Gastrocnemius medialis (tissue), 4 donors: ENCODE measurements around the gene MISP. TPM values are rescaled to one million over a fixed set of nuclear protein-coding genes. Genes with fewer than 3 reads are reported as not detected.

Experiments used
- ATAC-seq, 2 donors: fragments of 150-250 bp; one replicate each; pipeline ENCODE4 v1.9.1; 2016
- DNase-seq, 2 donors: peaks; one replicate each; pipeline ENCODE4 v3.0.0-alpha.2; 2019
- H3K27ac ChIP-seq, 4 donors: fragments of 200-600 bp; sonication (generic); 1 replicate in 1 of 4; 2 replicates in 3 of 4; pipeline ENCODE4 v1.5.1; 2016 to 2018; ENCODE audit warnings: mild to moderate bottlenecking in 2 of 4, moderate library complexity in 1 of 4
- H3K27me3 ChIP-seq, 3 donors: fragments of 200-600 bp; sonication (generic) in 2 of 3; 1 replicate in 1 of 3; 2 replicates in 2 of 3; pipeline versions ENCODE4 v1.5.1 to v1.6.0; 2016 to 2019; ENCODE audit warnings: mild to moderate bottlenecking in 1 of 3, moderate library complexity in 1 of 3
- H3K36me3 ChIP-seq, 2 donors: fragments of 200-600 bp; sonication (generic) in 1 of 2; one replicate each; pipeline ENCODE4 v1.5.1; 2017 to 2018
- H3K4me1 ChIP-seq, 2 donors: fragments of 200-600 bp; sonication (generic) in 1 of 2; one replicate each; pipeline ENCODE4 v1.5.1; 2016 to 2017; ENCODE audit warnings: mild to moderate bottlenecking in 2 of 2
- H3K4me3 ChIP-seq, 4 donors: fragments of 200-600 bp; sonication (generic) in 3 of 4; 1 replicate in 1 of 4; 2 replicates in 3 of 4; pipeline ENCODE4 v1.5.1; 2016 to 2019; ENCODE audit warnings: mild to moderate bottlenecking in 2 of 4
- H3K9me3 ChIP-seq, 3 donors: fragments of 200-600 bp; sonication (generic) in 2 of 3; 1 replicate in 1 of 3; 2 replicates in 2 of 3; pipeline ENCODE4 v1.5.1; 2016 to 2019
- POLR2A ChIP-seq, 2 donors: fragments of 450-650 bp; IDR thresholded peaks; one replicate each; pipeline ENCODE4 v1.6.1; 2017; ENCODE audit warnings: antibody characterized with exemption in 2 of 2, mild to moderate bottlenecking in 2 of 2, moderate library complexity in 2 of 2
- in situ Hi-C, 4 donors: fragments of 200-750 bp; cut with MboI; loops; one replicate each; pipeline versions ENCODE4 v1.15.0 to v1.8.0; 2017; ENCODE audit warnings: low sequenced_read_pairs in 4 of 4
- intact Hi-C: fragments of 100-400 bp; cut with DNase I; formaldehyde crosslinking; loops from one replicate; pipeline ENCODE4 v1.15.1; 2023; ENCODE audit warnings: low total_unique reads
- total RNA-seq, 4 donors: library from RNA; depleted of rRNA; stranded (reverse); fragments of >200 nt; gene quantifications; one replicate each; pipeline versions ENCODE4 v1.1.0 to v1.2.3, GENCODE V29; 2016
- TF ChIP-seq, protein P1 (sequence below), 5 experiments: fragments of 450-650 bp in 3 of 5; fragments of 200-600 bp in 2 of 5; sonication (generic) in 2 of 5; IDR thresholded peaks in 4 of 5; conservative IDR thresholded peaks in 1 of 5; 1 replicate in 4 of 5; 2 replicates in 1 of 5; pipeline ENCODE4 v1.5.1; 2016 to 2019; ENCODE audit warnings: antibody characterized with exemption in 5 of 5, mild to moderate bottlenecking in 3 of 5, moderate library complexity in 3 of 5

MISP gene
- total RNA-seq, 4 donors from 2014 or later: 1.2 TPM; not detected in 3

DNA sequence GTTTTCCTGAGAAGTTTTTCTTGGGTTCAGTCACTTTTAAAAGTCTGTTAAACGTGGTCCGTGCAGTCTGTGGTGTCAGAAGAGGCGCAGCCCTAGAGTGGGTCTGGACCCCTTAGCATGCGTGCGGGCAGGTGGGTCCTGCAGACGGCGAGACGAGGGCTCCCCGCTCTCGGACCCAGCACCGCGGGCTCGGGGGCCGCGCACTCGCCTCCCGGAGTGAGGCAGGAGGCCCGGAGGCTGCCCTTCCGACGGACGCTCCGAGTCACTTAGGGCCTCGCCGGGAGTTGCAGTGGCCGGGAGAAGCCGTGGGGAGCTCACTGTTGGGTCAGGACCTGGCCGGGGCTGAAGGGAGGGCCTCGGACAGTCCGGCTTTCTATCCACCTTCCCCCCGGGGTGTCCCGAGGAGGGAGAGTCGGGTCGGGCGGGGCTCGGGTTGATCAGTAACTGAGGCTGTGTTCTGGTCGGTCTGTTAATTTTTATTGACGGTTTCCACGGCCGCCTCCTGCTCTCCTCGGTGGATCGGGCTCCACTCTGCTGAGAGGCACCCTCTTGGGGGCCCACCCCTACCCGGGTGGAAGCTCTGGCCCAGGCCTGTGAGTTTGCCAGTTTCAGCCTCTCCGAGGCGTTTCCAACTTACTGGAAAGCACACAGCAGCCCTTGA lies 47.6 kb downstream of the MISP start:
- no peak for DNase-seq
- TF ChIP-seq, protein P1, sequence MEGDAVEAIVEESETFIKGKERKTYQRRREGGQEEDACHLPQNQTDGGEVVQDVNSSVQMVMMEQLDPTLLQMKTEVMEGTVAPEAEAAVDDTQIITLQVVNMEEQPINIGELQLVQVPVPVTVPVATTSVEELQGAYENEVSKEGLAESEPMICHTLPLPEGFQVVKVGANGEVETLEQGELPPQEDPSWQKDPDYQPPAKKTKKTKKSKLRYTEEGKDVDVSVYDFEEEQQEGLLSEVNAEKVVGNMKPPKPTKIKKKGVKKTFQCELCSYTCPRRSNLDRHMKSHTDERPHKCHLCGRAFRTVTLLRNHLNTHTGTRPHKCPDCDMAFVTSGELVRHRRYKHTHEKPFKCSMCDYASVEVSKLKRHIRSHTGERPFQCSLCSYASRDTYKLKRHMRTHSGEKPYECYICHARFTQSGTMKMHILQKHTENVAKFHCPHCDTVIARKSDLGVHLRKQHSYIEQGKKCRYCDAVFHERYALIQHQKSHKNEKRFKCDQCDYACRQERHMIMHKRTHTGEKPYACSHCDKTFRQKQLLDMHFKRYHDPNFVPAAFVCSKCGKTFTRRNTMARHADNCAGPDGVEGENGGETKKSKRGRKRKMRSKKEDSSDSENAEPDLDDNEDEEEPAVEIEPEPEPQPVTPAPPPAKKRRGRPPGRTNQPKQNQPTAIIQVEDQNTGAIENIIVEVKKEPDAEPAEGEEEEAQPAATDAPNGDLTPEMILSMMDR (IDR thresholded peaks at IDR 0.05 in 4 of 5, conservative IDR thresholded peaks at IDR 0.05 in 1 of 5): no peak
- no peak for TF ChIP-seq POLR2A (IDR thresholded peaks at IDR 0.05)
- Histone ChIP-seq H3K27ac (peak overlapping the region; percentile 75 to 99 (median 90)), H3K4me1 (peaks cover 64 to 67% of the 10 kb centered on the region in 2 donors), H3K27me3 (no peaks in the 10 kb centered on the region), H3K36me3 (no peaks in the 10 kb centered on the region), H3K9me3 (no peaks in the 10 kb centered on the region), H3K4me3 (peak overlapping the region; percentile 79 to 96 (median 87))
- intact Hi-C loops: loop anchor here (5.0 to 10.0 kb wide), 3 partner anchors 136 to 476 kb away; partner anchors contain the start of genes FAM174C, POLRMT and RNF126
- ATAC-seq: no peak
- in situ Hi-C loops: no loop called here

DNA sequence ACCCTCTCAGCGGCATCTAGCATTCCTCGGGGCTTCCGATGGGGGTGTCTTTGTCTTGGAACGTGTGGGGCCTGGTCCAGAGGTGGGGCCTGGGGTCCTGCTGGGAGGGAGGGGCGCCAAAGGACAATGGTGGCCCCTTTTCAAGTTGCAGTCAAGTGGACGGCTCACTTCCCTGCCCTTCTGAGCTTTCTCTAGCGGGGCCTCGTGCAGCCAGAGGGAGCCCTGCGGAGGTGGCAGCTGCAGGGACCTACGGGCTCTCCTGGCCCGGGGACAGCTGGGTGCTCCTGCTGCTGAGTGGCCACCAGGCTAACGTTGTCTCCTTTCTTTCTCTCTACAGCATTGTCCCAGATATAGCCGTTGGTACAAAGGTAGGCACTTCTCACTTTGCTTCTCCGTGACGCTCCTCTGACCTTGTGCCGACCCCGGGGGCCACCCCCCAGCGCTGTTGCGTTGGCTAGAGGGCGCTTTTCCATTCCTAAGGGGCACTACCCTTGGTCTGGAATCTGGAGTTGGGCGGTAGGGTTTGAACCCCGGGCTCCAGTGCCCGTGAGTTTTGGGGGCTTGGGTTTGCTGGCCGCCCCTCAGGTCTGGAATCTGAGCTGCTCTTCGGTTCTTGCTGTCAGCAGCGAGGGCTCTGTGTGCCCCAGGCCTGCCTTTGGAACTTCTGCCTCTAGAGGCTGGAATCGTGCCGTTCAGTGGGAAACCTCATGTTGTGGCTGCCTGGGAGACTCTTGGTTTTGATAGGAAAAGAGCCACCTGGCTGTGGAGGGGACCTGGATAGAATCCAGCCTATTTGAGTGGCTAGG lies 48.4 kb downstream of the MISP start:
- Histone ChIP-seq H3K27ac (peak overlapping the region; percentile 75 to 99 (median 90)), H3K9me3 (no peaks in the 10 kb centered on the region), H3K36me3 (peaks cover 0 to 6% of the 10 kb centered on the region in 2 donors), H3K4me3 (peak overlapping the region; percentile 79 to 96 (median 87)), H3K4me1 (peaks cover 64 to 71% of the 10 kb centered on the region in 2 donors), H3K27me3 (no peaks in the 10 kb centered on the region)
- ATAC-seq: no peak
- in situ Hi-C loops (no loop called here), intact Hi-C loops (loop anchor here (5.0 to 10.0 kb wide), 3 partner anchors 137 to 476 kb away; partner anchors contain the start of genes FAM174C, POLRMT and RNF126)
- no peak for DNase-seq
- TF ChIP-seq POLR2A (IDR thresholded peaks at IDR 0.05): no peak
- TF ChIP-seq, protein P1 (IDR thresholded peaks at IDR 0.05 in 4 of 5, conservative IDR thresholded peaks at IDR 0.05 in 1 of 5): no peak

DNA sequence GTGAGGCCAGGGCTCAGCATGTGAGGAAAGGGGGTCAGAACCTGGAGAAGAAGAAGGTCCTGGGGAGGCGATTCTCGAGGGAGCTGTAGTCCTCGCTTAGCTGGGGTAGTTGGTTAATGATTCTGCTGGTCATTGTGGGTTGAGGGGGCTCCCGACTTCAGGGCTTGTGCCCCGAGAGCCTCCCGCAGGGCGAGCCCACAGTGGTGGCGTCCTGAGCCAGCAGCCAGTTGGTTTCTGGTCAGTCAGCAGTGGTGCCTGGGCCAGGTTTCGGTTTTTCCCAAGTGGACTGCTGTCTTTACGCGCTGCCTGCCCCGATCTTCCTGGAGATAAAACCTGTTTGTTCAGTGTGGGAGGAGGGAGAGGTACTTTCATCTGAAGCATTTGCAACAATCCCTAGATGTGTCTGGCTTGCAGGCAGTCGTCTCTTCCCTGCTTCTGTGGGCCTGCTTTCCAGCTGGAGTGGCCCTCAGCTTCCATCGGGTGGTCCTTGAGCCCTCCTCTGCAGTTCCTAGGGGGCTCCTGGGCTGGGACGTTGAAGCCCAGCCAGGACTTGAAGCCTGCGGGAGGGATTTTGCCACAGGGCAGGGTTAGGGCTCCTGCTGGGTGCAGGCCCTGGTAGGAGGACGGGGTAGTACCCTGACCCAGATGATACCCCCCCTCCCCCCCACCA lies 49.6 kb downstream of the MISP start:
- H3K27ac ChIP-seq: peak overlapping the region in 3 of 4 donors; percentile 89 to 99 (median 91)
- intact Hi-C loops: no loop called here
- H3K4me3 ChIP-seq: peak overlapping the region; percentile 27 to 87 (median 58)
- H3K27me3 ChIP-seq: no peaks in the 10 kb centered on the region
- no peaks in the 10 kb centered on the region for H3K9me3 ChIP-seq
- DNase-seq: no peak
- peaks cover 0 to 18% of the 10 kb centered on the region in 2 donors for H3K36me3 ChIP-seq
- peaks cover 58 to 69% of the 10 kb centered on the region in 2 donors for H3K4me1 ChIP-seq
- in situ Hi-C loops: no loop called here
- TF ChIP-seq POLR2A (IDR thresholded peaks at IDR 0.05): no peak
- TF ChIP-seq, protein P1 (IDR thresholded peaks at IDR 0.05 in 4 of 5, conservative IDR thresholded peaks at IDR 0.05 in 1 of 5): no peak
- ATAC-seq: no peak

DNA sequence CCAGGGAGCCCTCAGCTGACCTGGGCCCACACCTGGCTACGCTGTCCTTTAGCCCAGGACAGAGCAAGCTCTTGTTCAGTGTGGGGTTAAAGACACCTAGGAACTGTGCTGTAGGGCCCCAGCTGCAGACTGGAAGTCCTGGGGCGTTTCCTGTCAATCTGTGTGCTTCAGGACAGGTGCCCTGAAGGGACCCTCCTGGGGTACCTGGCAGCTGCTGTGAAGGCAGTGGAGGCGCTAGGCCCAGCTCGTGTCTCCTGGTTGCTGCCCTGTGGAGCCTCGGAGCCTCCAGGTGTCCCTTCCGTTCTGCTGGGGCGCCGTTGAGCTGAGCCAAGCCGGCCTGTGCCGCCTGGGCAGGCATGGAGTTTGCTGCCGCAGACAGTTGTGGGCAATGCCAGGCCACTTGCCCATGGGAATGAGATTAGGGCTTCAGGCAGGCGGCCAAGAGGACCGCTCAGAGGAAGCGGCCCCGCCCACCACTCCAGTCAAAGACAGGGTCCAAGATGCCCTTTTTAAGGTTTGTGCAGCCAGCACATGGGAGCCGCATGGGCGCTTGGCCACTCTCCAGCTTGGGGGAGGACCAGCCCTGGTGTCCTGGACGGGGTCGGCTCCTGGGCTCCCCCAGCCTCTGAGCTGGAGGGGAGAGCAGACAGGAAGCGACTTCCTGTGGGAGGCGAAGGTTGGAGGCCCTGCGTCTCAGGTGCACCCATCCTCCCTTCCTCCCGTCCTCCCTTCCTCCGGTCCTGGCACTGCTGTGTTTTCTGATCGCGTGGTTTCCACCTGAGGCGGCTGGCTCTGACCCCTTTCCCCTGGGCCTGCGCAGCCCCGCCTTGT lies 50.3 kb downstream of the MISP start:
- peak overlapping the region; percentile 47 to 89 (median 61) for H3K27ac ChIP-seq
- TF ChIP-seq, protein P1 (IDR thresholded peaks at IDR 0.05 in 4 of 5, conservative IDR thresholded peaks at IDR 0.05 in 1 of 5): no peak
- no peak for TF ChIP-seq POLR2A (IDR thresholded peaks at IDR 0.05)
- H3K9me3 ChIP-seq: no peaks in the 10 kb centered on the region
- intact Hi-C loops: no loop called here
- no peak for DNase-seq
- H3K27me3 ChIP-seq: no peaks in the 10 kb centered on the region
- H3K4me3 ChIP-seq: peak overlapping the region; percentile 27 to 79 (median 42)
- in situ Hi-C loops: no loop called here
- ATAC-seq: no peak
- H3K4me1 ChIP-seq: peaks cover 51 to 62% of the 10 kb centered on the region in 2 donors
- peaks cover 0 to 24% of the 10 kb centered on the region in 2 donors for H3K36me3 ChIP-seq
